Measurements from ENCODE around the gene OSTC.
"Not testable (repeated sequence)": the region's sequence is repeated elsewhere in the genome, so short reads cannot be mapped to it uniquely, and the experiment has no call there.

- not testable (repeated sequence) for TF ChIP-seq POLR2A (IDR thresholded peaks at IDR 0.05); POLR2AphosphoS5 (IDR thresholded peaks at IDR 0.05; ENCODE audit: insufficient read depth in 1 of 2, low read depth in 1 of 2); CTCF (IDR thresholded peaks at IDR 0.05)
Observed at GRCh38 chr4:108710578-108710977, 60.2 kb downstream of the OSTC start.
